NCI-H524 treated with DMSO at 0.1 percent for 48 hours (cell line): ENCODE measurements around the gene ATM.
"Not testable (repeated sequence)": the region's sequence is repeated elsewhere in the genome, so short reads cannot be mapped to it uniquely, and the experiment has no call there.

Experiments used
- DNase-seq: peaks from one replicate; lab custom pipeline; 2025; lab: John Stamatoyannopoulos, UW

The ATM gene

GRCh38 chr11:108286956-108287355 lies 64.1 kb downstream of the ATM start:
- DNase-seq, result no peak

DNA sequence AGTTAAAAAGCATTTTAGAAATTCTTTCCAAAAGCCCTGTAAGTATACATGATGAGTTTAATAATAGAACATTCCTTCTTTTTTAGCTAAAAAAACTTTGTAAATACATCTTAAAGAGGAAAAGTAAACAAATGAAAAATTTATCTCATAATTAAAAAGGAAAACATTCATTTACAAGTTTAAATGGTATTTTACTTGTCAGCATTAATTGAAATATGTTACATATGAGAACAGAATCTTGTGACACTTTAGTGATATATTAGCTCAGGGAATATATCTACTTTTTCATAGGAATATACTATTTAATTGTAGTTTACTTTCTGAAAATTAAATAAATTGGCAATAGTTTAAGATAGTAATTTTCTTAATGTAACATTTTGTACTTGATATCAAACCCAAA lies 66.2 kb downstream of the ATM start:
- DNase-seq, result not testable (repeated sequence)

- DNase-seq, result no peak
These were observed 66.8 kb downstream of the ATM start for GRCh38 chr11:108289699-108290098.

GRCh38 chr11:108293229-108293628 lies 70.4 kb downstream of the ATM start:
- DNase-seq, result no peak

DNA sequence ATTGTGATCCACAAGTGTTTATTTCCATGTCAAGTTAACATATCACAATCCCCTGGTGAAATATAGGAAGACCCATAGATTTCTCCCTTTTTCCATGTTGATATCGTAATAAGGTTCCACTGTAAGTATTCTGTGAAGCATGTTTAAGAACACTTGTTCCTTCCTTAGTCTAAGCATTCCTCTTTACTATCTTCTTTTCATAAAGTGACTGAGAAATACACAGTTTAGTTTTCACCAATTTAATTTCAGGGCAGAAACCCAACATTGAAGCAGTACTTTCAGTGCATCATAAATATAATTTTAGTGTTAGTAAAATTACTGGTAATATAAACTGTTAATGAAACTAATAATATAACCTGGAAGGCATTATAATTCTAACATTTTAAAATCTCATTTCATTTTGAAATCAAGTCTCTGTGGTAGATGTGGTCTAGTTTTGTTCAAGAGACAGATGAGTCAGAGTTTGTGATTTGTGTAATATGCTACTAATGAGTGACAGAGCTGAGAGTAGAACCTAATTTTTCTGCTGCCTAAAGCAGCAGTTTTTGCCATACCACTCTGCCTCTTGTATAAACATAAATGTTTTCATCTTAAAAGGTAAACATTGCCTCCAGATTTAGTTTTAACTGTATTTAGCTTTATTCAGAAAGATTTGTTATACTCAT lies 79.4 kb downstream of the ATM start:
- no peak for DNase-seq

GRCh38 chr11:108307751-108308150 lies 84.9 kb downstream of the ATM start:
- DNase-seq, result no peak

GRCh38 chr11:108313444-108313843 lies 90.6 kb downstream of the ATM start:
- DNase-seq, result no peak

GRCh38 chr11:108316061-108316460 lies 93.2 kb downstream of the ATM start:
- DNase-seq, result no peak

DNA sequence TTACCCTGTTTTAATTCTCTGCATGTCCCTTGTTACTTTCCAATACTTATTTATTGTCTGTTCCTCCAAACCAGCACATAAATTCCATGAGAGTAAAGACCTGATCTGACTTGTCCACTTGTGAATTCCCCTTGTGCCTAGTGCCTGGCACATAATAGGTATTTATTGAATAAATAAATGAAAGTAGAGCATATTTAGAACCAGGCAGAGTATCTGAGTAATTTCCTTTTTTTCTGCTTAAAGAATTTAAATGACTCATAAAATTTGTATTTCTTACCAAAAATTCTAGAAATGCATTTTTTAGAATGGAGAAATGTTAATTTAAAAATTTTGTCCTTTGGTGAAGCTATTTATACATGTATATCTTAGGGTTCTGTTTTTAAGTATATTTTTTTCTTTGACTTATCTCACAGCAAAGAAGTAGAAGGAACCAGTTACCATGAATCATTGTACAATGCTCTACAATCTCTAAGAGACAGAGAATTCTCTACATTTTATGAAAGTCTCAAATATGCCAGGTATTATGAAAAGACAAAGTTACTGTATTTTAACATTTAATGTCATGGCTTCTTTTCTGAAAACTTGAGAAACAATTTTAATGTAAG lies 96.8 kb downstream of the ATM start:
- no peak for DNase-seq

- no peak for DNase-seq
These were observed 99.8 kb downstream of the ATM start for GRCh38 chr11:108322666-108323065.

- no peak for DNase-seq
These were observed 101.7 kb downstream of the ATM start for GRCh38 chr11:108324587-108324986.

DNA sequence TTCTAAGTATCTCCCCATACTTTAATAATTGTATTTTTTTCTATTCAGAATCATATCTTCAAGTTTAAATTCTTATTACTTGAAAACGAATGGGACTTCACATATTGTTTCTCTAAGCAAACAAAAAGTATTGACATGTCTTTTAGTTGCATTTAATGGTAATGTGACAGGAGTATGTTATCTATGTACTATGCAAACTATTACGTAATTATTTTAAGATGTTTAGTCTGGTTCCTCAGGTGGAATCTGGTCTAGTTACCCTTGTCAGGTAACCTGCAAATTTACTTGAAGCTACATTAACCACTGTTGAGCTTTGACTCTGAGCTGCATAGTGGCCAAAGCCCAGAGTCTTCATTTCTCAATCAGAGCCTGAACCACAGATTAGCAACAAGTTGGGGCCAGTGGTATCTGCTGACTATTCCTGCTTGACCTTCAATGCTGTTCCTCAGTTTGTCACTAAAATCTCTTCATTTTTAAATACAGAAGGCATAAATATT lies 110.6 kb downstream of the ATM start:
- no peak for DNase-seq

GRCh38 chr11:108338750-108339149 lies 115.9 kb downstream of the ATM start:
- no peak for DNase-seq

DNA sequence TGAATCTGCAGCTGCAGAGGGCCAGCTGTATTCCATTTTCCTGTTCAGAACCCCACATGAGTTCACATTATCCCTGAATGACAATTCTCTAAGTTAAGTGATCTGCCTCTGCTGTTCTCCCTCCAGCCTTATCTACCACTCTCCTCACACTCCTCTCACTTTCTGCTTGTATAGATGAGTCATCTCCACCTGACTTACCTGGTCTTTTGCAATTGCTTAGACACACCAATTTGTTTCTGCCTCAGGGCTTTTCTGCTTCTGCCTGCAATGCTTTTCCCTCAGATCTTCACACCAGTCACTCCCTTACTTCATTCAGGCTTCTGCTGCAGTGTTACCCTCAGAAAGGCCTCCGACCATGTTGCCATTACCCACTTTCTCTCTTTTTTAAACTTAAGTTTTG lies 118.1 kb downstream of the ATM start:
- DNase-seq, result no peak

- no peak for DNase-seq
These were observed 118.8 kb downstream of the ATM start for GRCh38 chr11:108341654-108342053.

GRCh38 chr11:108343714-108344113 lies 120.8 kb downstream of the ATM start:
- no peak for DNase-seq

DNA sequence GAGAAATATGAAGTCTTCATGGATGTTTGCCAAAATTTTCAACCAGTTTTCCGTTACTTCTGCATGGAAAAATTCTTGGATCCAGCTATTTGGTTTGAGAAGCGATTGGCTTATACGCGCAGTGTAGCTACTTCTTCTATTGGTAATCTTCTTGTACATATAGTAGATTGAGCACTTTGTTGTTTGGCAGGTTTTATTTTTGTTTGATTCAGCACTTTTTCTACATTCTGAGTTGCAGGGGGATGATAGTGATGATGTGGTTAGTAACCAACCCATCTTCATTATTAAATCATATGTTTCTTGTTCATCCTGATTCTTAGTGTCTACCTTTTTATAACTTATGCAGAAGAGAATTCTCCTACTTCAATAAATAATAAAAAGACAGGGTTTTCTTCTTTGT lies 122.9 kb downstream of the ATM start:
- no peak for DNase-seq

- no peak for DNase-seq
These were observed 123.6 kb downstream of the ATM start for GRCh38 chr11:108346451-108346850.

- no peak for DNase-seq
These were observed 128.6 kb downstream of the ATM start for GRCh38 chr11:108351468-108351867.

DNA sequence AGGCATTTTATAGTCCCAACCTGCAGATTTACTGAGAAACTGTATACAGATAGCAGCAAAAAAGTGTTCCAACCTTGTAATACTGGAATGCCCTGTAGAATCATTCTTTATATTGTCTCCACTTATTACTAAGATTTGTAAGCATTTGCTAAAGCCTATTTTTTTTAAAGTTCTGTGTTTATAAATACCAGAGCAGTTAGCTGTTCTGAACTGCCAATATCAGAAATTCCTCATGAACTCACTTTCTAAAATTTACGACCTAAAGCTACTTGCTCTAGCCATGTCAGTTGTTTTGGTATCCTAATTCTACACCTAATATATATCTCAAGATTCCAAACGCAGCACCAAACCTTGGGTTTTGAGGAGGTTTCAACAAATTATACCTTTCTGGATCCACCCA lies 141.3 kb downstream of the ATM start:
- no peak for DNase-seq

DNA sequence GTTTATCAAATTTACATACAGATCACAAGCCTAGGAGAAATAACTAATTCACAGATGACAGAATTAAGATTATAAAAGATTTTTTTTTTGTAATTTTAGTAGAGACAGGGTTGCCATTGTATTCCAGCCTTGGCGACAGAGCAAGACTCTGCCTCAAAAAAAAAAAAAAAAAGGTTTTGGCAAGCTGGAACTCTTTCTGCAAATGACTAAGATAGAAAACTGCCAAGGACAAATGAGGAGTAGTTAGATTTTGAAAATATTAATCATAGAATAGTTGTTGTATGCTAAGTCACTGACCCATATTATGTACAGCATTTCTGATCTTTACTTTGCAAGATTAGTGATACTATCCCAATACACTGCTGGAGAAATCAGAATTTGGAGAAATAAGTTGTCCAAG lies 145.3 kb downstream of the ATM start:
- no peak for DNase-seq

DNA sequence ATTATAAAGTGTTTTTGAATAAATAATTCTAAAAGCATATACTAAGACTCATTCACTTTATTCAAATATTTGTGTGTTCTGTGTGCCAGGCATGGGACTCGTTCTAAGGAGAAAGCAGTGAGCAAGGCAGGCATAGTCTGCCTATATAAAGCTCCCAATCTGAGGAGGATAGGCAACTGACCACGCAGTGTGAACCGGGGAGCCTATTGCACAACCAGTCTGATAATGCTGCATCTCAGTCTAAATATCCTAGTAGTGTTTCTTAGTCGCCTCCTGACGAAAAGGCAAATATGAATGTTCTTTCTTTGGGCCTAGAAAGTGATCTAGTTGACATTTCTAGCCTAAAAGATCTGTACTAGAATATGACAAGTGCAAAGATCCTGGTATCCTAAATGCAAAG lies 146.2 kb downstream of the ATM start:
- DNase-seq, result no peak

DNA sequence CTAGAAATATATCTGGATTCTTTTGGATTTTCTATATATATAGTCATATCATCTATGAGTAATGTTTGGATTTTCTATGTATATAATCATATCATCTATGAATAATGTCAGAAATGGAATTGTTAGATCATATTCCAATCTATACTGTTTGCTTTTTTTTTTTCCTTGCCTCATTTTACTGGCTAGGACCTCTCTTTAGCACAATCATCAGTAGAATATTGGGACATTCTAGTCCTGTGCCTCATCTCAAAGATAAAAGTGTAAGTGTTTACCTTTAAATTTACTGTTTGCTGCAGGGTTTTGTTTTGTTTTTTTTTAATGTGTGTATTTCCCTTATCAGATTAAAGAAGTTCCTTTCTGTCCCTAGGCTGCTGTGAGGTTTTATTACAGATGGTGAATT lies 147.4 kb downstream of the ATM start:
- no peak for DNase-seq

DNA sequence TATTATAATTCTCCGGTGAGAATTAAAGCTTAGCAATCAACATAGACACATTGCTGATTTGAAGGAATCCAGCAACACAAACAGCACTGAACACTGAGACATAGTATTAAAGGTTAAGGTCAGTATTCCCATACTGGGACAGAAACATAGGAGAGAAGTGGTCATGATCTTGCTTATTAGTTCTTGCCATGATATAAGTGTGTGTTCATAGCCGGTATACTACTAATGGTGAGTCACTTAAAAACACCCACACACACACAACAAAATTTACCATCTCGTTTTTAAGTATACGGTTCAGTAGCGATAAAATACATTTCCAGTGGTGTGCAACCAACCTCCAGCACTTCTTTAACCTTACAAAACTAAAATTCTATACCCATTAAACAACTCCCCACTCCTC lies 148.1 kb downstream of the ATM start:
- no peak for DNase-seq
